Measurements from ENCODE around the gene CEND1.

Gene CEND1

DNA sequence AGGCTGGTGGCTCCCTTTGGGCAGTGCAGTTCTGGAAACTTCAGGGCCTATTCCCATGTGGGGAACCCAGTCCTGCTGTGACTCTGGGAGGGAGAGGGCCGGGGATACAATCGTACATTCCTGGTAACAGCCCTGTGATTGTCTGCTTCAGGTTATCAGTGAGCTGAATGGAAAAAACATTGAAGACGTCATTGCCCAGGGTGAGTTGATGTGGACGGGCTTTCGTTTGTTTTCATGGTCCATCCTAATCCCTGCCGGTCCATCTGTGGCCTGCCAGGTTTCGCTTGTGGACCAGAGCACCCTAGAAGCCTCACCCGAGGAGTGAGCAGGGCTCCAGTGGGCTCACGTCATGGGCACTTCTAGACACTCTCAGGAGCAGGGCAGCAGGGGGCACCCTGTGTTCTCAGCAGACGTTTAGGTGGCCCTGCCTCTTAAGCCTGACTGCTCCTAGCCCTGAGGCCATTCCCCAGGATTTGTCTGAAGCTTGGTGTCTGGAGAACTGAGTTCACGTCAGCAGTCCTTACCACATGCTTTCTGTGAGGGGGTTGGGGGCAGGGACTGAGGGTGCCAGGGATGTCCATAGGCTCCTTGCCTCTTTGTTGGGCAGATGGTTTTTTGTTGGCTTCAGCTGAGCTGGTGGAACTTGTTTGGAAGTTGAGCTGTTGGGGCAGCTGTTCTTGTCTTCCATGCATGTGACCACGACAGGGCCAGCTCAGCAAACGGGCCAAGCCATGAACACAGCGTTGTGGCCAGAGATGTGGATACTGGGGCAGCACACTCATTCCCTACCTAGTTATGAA is 21.8 kb upstream of the CEND1 start:
- no peak for DNase-seq

DNA sequence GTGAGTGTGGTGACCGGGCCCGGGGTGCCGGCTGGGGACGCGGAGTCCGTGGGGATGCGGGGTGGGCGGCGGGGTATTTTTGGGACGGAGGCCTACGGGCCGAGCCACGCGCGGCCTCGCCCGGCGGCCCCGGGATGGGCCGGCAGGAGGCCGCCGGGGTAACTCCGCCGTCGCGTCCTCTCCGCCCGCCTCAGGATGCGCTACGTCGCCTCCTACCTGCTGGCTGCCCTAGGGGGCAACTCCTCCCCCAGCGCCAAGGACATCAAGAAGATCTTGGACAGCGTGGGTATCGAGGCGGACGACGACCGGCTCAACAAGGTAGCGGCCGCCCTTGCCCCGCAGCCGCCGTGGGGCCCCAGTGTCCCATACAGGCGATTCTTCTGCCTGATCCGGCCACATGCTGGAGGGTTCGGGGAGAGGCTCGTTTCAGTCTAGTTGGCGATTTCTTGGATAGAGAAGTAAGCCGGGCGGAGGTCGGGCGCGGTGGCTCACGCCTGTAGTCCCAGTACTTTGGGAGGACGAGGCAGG is 20.2 kb upstream of the CEND1 start:
- DNase-seq = no peak

DNA sequence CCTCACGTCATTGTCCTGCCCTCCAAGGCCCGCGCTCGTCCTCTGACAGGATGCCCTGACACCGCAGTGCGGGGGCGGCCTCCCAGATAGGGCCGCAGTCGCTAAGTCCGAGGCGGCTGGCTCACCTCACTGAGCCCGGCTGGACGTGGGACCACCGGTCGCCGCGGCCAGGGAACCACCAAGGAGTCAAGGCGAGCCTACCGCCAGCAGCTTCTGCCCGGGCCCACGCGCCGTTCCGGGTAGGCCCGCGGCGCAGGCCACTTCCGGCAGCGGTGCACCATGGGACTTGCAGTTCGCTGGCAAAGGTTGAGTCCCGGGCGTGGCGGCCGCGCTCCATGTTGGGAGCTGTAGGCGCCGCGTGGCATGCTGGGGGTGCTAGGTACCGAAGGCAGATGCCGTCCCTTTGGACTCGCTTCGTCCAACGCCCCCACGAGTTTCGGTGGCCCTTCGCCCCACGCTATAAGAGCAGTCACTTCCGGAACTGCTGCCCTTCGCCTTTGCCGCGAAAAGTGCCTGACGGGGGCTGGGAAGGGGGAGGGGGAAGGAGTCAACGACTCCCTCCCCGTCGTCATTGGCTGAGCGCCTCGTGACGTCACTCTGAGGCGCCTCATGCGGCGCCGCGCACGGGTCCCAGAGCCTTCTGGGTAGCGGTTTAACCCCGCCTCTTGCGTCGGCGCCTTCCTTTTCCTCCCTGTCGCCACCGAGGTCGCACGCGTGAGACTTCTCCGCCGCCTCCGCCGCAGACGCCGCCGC is 19.6 kb upstream of the CEND1 start, which contains the start of gene RPLP2:
Gene RPLP2, plus strand, starts transcription at position 681 of the 753 bp plus-strand sequence. CDS start 268 bp downstream, outside the sequence.
- peak; percentile 71 for DNase-seq

- no peak for DNase-seq
These were observed 18.8 kb upstream of the CEND1 start for GRCh38 chr11:808427-809286.

GRCh38 chr11:804599-804964 is 14.7 kb upstream of the CEND1 start:
- DNase-seq = no peak

- DNase-seq = no peak
These were observed 14.1 kb upstream of the CEND1 start for GRCh38 chr11:803770-804598.

DNA sequence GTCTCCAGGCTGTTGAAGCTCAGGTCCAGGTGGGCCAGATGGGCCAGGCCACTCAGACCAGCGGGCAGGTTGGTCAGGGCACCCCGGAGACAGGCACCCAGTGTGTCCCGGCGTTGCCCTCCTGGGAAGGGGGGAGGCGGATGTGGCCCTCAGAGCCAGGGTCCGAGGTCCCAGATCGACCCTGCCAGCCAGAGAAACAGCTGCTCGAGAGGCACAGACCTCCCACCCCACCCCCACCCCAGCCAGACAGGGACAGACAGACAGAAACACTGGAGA is 13.5 kb upstream of the CEND1 start:
- no peak for DNase-seq

DNA sequence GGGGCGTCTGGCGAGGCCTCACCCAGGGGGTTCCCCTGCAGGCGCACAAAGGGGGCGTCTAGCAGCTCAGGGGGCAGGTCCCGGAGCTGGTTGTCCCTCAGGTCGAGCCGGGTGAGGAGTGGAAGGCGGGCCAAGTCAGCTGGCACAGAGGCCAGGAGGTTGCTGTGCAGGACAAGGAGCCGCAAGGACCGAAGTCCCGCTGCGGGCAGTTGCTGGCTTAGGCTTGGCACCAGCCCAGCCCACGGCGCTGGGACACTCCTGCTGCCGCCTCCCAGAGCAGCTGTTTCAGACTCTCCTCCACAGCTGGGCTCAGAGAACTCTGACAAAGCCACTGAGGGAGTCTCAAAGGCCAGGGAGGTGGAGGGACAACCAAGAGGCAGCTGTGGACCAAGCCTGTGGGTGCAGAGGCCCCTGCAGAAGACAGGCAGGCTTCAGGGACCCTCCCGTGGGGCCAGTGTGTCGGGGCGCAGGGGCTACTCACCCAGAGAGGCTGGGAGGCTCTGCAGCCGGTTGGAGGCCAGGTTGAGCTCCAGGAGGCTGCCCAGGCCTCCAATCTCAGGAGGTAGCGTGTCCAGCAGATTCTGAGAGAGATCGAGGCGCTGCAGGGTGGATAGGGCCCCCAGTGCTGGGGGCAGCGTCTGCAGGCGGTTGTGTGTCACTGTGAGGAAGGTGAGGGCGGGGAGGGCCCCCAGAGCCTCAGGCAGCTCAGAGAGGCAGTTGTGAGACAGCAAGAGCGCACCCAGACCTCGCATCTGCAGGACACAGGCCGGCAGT is 13.0 kb upstream of the CEND1 start:
- DNase-seq = no peak

DNA sequence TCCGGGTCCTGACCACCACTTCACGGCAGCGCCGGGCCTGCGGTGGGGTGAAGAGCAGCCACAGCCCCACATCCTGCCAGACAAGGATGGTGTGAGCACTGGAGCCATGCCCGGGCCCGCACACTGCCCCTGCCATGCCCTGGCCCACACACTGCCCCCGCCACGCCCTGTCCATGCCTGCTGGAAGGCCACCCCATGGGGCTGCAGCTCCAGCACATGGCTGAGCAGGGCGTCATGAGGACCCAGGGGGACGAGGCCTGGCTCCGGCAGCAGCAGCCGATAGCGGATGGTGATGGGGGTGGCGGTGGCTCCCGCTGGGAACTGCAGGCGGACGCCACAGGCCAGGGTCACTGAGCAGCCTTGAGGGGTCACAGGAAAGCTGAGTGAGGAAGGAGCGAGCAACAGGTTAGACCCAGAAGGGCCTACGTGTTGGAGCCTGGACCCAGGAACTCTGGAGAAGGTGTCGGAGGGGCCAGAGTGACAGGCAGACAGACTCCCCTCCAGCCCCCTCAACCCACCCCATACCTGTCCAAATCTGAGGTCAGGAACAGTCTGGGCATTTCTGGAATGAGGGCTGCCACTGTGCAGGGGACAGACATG is 12.2 kb upstream of the CEND1 start:
- no peak for DNase-seq

- no peak for DNase-seq
These were observed 11.3 kb upstream of the CEND1 start for GRCh38 chr11:801097-801780.

DNA sequence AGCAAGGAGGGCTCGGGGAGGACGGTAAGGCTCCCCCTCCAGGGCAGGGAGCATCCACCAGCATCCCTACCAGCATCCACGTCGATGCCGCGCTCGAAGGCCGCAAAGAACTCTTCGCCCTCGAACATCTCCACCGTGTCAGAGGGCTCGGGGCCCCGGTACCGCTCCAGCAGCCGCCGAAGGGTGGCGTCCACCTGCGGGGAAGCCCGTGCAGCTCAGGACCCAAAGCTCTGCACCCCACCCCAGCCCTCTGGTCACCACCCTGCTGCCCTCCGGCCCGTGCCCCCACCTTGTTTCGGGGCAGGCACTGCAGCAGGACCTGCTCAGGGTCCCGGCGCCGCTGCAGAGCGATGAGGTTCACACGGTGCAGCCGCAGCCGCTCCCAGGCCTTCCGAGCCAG is 10.6 kb upstream of the CEND1 start:
- no peak for DNase-seq

GRCh38 chr11:799641-800316 is 9.9 kb upstream of the CEND1 start:
- no peak for DNase-seq

DNA sequence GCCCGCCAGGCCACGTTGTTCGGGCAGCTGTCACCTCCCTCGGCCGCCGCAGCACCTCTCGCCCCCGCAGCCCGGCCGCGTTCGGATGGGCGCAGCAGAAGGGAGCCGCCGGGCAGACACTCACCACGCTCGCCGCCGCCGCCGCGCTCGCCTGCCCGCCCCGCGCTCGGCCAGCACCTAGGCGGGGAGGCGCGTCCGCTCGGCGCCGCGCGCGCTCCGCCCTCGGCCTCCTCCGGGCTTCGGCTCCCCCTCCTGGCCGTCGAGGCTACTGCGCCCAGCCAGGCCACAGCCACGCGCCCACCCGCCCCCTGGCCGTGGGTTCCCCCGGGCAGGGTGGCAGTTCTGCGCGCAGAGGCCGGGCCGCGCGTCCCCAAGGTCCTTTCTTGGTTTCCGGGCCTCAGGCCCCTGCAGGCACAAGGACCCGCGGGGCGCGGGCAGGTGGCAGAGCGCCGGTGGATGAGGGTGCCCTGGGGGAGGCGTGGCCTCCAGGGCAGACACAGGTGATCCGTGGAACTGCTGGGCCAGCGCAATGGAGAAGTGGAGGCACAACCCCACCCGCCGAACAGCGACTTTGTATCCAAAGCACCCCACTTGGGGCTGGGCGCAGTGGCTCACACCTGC is 8.3 kb upstream of the CEND1 start, which contains the start of gene SLC25A22:
Gene SLC25A22, minus strand, starts transcription at position 189 of the 621 bp plus-strand sequence. CDS start 3,275 bp downstream, outside the sequence.
- no peak for DNase-seq

DNA sequence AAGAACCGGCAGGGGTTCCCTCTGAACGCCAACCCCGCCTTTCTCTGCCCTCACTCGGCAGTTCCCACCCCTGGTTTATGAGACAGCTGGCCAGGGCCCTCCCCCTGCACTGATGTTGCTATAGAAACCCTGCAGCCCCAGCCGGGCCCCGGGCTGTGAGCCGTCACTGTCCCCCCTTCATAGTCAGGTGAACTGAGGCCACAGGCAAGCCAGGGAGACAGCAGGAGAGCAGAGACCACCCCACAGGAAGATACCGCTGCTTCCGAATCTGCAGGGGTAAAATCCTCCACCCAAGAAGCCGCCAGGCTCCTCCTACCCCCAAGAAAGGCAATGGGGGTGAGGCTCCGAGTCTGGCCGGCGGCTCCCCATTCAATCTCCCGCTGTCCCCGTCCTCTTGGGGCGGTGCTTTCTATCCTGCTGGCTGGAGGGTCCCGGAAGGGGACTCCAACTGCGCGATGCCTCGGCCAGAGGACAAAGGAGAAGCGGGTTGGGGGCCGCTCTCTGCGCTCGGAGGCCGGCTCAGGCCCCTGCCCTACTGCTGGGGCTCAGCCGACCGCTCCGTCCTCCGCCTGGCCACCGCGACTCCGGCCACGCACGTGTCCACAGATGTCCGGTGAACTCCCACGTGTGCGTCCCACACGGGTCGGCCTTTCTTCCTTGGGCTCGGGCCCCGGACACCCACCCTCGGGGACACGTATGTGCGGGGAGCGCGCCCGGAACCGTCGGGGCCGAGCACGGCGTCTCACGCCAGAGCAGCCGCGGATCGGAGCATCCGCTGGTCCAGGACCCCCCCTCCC is 7.6 kb upstream of the CEND1 start:
- no peak for DNase-seq

DNA sequence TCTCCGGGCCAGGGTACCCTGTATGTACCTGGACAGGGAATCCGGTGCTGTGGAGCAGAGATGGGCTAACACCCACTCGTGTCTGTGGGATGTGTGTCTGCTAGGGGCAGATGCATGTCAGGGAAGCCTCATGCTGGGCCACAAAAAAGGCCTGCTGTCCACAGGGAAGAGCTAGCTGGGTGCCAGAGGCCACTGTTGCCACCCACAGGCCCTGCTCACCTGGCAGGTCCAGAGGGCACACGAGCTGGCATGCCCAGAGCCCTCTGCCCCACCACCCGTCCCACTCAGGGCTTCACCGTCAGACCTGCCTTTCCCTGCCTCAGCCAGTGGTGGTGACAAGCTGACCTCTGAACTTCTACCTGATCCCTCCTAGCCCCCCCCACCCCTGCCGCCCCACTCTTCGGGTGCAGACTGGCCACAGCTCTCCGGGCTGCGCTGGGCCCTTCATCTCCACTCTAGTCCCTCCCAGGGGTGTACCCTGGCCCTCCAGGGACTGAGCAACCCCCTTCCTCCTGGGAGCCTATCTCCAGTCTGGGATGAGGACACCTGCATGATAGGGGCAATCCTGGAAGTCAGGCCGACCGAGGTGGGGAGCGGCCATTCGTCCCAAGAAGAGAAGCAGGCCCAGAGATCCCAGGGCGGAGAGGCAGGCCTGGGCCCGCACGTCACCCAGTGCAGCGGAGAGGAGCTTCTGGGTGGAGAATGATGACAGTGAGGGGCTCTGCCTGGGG is 6.8 kb upstream of the CEND1 start:
- no peak for DNase-seq

DNA sequence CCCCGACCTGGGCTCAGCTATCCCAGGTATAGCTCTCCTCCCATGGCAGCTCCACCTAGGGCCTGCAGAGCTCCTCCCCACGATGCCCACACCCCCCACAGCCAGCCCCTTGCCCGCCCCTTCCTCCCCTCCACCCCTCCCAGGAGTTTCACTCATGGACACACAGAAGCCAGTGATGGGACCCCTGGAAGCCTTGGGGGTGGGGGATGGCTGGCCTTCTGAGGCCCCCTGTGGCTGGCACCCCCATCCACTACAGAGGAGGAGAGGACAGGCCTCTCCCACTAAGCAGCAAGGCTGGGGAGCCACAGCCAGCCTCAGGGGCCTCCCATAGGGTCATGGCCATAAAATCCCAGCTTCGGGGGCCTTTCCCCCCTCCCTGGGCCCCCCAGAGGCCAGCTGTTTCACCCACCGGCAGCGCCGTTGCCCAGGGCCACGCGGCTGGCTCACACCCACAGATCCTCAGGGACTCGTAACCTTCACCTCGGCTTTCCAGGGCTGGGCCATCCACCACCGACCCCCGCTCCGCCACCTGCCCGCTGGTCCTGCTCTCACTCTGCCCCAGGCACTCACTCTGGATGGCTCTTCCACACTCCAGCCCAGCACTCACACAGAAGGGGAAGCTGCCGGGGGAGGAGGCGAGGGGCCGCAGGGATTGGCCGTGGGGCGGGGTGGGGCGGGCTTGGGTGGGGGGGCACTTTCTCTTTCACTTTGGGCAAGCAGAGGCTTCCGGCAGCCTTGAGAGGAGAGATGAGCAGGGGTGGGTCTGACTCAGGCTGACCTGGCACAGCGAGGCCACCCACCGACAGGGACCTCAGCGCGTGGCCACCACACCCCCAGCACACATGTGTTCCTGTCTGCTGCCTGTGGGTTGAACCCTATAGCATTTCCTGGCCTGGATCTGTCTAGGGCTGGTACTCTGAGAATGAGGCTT is 6.0 kb upstream of the CEND1 start:
- no peak for DNase-seq
